Activated naive CD8-positive, alpha-beta T cell treated with anti-CD3 and anti-CD28 coated beads for 36 hours (primary cell): Measurements from ENCODE around the gene MAGI1. TPM values are rescaled to one million over a fixed set of nuclear protein-coding genes. Genes with fewer than 3 reads are reported as not detected.
"Not testable (repeated sequence)": the region's sequence is repeated elsewhere in the genome, so short reads cannot be mapped to it uniquely, and the experiment has no call there.

Source experiments
- DNase-seq: peaks from one replicate; pipeline ENCODE4 v3.0.0; 2021
- H3K27ac Mint-ChIP-seq: one replicate; pipeline ENCODE4 v1.8.0; 2022; ENCODE audit warnings: mild to moderate bottlenecking, moderate library complexity, mixed read lengths
- H3K27me3 Mint-ChIP-seq: one replicate; pipeline ENCODE4 v1.8.0; 2022; ENCODE audit warnings: mild to moderate bottlenecking, mixed read lengths
- H3K36me3 Mint-ChIP-seq: one replicate; pipeline ENCODE4 v1.8.0; 2021; ENCODE audit warnings: mild to moderate bottlenecking, mixed read lengths
- H3K4me1 Mint-ChIP-seq: one replicate; pipeline ENCODE4 v1.8.0; 2021; ENCODE audit warnings: mixed read lengths
- H3K4me3 Mint-ChIP-seq: one replicate; pipeline ENCODE4 v1.8.0; 2022; ENCODE audit warnings: mild to moderate bottlenecking, moderate library complexity, mixed read lengths
- H3K9me3 Mint-ChIP-seq: one replicate; pipeline ENCODE4 v1.8.0; 2022; ENCODE audit warnings: mixed read lengths
- total RNA-seq, 2 experiments: library from RNA; stranded (reverse); gene quantifications; one replicate each; pipeline ENCODE4 v1.2.3, GENCODE V29; 2021

Gene MAGI1
- total RNA-seq, 2 experiments from 2014 or later, result 0.12 to 0.16 TPM

DNA sequence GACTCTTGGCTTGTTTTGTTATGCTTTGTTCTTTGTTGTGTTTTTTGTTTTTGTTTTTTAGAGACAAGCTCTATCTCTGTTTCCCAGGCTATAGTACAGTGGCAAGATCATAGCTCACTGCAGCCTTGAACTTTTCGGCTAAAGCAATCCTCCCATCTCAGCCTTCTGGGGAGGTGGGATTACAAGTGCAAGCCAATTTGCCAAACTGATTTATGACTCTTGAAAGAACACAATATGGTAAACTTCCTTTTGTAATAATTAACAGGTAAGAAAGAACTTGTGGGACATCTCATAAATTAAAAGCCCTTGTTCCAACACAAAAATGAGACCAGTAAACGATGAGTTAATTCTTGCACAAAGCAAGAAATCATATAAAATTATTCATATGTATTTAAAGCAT lies 476.3 kb downstream of the MAGI1 start:
- Mint-ChIP-seq H3K4me3 (no peak overlapping the region), H3K9me3 (no peaks in the 10 kb centered on the region), H3K4me1 (no peaks in the 10 kb centered on the region), H3K27ac (no peak overlapping the region), H3K27me3 (no peaks in the 10 kb centered on the region), H3K36me3 (no peaks in the 10 kb centered on the region)
- no peak for DNase-seq

DNA sequence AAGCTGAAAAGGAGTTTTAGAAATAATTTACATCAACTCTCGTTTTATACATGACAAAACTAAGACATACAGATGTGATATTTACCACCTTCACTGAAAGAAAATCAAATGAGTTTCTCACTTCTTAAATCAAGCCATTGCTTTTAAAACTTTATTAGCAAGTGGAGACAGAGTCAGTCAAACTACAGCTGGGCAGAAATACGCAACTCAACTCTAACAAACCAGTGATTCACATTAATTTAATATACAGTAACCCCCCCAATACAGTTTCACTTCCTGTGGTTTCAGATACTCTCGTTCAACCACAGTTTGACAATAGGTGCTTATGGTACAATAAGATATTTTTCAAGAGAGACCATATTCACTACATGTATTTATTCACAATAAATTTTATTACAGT lies 477.1 kb downstream of the MAGI1 start:
- H3K4me3 Mint-ChIP-seq, result no peak overlapping the region
- no peaks in the 10 kb centered on the region for H3K9me3 Mint-ChIP-seq
- no peaks in the 10 kb centered on the region for H3K36me3 Mint-ChIP-seq
- DNase-seq, result no peak
- no peak overlapping the region for H3K27ac Mint-ChIP-seq
- H3K4me1 Mint-ChIP-seq, result no peaks in the 10 kb centered on the region
- no peaks in the 10 kb centered on the region for H3K27me3 Mint-ChIP-seq

DNA sequence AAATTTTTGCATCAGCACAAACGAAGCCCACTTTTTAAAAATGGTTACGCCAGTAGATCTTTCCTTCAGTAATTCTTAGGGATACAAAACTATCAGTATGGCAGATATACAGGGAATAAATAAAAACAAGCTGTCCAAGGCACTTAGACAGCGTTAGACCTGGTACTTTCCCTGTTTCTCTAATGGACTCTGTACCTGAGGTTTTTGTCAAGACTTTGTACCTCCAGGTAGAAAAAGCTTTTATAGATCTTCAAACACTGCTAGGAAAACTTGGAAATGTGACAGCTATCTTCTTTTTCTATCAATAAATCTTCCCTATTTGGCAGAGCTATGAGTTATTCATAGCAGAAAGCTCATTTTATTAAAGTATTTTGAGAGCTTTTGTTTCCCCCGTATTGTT lies 477.8 kb downstream of the MAGI1 start:
- Mint-ChIP-seq H3K36me3 (no peaks in the 10 kb centered on the region), H3K27me3 (no peaks in the 10 kb centered on the region), H3K27ac (no peak overlapping the region), H3K4me1 (no peaks in the 10 kb centered on the region), H3K4me3 (no peak overlapping the region), H3K9me3 (no peaks in the 10 kb centered on the region)
- no peak for DNase-seq

DNA sequence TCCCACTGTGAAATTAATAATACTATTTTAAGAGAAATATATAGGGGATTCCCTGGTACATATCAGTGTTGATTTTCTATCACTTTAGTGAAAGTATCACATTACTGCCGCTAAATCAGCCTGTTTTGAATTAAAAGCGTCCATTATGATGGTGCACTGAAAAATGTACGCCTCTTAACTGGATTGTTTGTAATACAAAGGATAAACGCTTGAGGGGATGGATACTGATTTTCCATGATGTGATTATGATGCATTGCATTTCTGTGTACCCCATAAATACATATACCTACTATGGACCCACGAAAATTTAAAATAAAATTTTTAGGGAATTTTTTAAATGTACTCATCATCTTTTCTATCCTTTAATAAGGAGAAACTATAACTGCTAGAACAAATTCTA lies 478.6 kb downstream of the MAGI1 start:
- Mint-ChIP-seq H3K27ac (no peak overlapping the region), H3K4me1 (no peaks in the 10 kb centered on the region), H3K9me3 (peaks cover 1% of the 10 kb centered on the region), H3K27me3 (no peaks in the 10 kb centered on the region), H3K4me3 (no peak overlapping the region), H3K36me3 (no peaks in the 10 kb centered on the region)
- no peak for DNase-seq

DNA sequence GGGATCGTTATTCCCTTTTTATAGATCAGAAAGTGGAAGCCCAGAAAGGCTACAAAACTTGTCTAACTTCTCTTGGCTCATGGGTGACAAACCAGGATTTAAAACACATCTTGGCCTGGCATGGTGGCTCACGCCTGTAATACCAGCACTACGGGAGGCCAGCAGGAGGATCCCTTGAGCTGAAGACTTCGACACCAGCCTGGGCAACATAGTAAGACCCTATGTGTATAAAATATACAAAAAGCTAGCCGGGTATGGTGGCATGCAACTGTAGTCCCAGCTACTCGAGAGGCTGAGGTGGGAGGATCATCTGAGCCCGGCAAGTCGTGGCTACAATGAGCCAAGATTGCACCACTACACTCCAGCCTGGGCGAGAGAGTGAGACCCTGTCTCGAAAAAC lies 479.1 kb downstream of the MAGI1 start:
- Mint-ChIP-seq H3K27ac (no peak overlapping the region), H3K4me1 (no peaks in the 10 kb centered on the region), H3K36me3 (no peaks in the 10 kb centered on the region), H3K9me3 (peaks cover 1% of the 10 kb centered on the region), H3K27me3 (no peaks in the 10 kb centered on the region), H3K4me3 (no peak overlapping the region)
- no peak for DNase-seq

DNA sequence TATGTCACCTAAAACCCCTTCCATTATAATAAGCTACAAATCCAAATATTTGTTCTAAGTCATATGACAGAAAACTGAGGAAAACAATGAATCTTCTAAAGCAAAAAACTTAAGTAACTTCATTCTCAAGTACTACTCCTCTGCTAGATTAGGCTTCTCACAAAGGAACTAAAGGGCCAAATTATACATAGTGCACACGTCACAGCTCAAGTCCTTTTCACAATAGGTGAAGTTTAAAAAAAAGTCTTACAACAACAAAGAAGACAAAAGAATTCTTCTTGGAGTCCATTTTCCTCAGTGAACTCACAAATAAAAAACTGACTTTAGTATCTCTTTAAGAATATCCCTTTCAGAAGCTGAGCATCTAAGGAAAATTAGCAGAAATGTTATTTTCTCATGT lies 479.9 kb downstream of the MAGI1 start:
- no peak overlapping the region for H3K4me3 Mint-ChIP-seq
- H3K36me3 Mint-ChIP-seq, result no peaks in the 10 kb centered on the region
- no peak for DNase-seq
- H3K9me3 Mint-ChIP-seq, result peaks cover 1% of the 10 kb centered on the region
- no peak overlapping the region for H3K27ac Mint-ChIP-seq
- H3K4me1 Mint-ChIP-seq, result no peaks in the 10 kb centered on the region
- H3K27me3 Mint-ChIP-seq, result no peaks in the 10 kb centered on the region

DNA sequence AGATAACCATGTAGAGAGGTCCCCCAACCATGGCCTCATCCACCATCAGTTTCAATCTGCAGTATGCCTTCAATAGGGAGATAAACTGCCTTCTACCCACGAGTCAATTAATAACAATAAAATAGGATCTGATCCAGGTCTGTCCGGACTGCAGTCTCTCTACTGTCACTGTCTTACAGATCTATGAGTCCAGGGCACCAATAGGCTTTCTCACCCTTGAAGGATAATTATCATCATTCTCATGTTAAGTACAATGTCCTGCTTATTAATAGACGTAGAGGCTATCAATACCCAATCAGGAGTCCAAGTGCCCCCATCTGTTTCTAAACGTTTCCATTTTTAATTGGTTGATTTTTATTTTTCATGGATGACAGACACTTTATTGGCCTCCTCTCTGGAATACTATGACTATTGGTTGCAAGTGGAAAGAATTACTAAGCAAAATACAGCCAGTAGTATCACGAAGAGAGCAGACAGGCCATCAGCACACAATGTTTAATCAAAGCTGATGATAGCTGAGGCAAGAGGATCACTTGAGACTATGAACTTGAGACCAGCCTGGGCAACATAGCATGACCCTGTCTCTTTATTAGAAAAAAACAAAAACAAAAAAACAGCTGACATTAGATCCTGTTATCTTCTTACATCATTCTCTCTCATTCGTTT lies 480.7 kb downstream of the MAGI1 start:
- H3K27me3 Mint-ChIP-seq, result no peaks in the 10 kb centered on the region
- no peak for DNase-seq
- H3K4me1 Mint-ChIP-seq, result no peaks in the 10 kb centered on the region
- no peak overlapping the region for H3K4me3 Mint-ChIP-seq
- no peak overlapping the region for H3K27ac Mint-ChIP-seq
- no peaks in the 10 kb centered on the region for H3K36me3 Mint-ChIP-seq
- H3K9me3 Mint-ChIP-seq, result peaks cover 1% of the 10 kb centered on the region

DNA sequence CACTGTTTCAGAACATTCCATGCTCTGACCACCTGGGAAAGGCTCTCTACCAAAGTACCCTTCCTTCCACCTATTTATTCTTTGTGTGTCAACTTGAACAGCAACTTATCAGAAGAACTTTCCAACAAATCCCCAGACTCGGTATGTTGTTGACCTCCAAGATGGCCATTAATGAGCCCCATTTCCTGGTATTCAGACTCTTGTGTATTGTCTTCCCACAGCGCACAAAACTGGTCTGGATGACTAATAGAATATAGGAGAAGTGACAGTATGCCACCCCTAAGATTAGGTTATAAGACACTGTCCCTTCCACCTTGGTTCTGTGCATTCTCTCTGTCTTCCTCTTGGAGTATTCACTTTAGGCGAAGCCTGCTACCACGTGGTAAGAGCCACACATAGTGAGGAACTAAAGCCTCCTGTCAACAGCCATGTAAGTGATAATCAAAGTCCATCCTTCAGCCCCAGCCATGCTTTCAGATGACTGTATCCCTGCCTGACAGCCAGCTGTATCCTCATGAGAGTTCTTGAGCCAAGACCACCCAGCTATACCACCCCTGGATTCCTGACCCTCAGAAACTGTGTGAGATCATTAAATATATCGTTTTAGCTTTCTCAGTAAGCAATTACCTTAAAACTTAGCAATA lies 481.7 kb downstream of the MAGI1 start:
- no peak overlapping the region for H3K27ac Mint-ChIP-seq
- no peak overlapping the region for H3K4me3 Mint-ChIP-seq
- H3K9me3 Mint-ChIP-seq, result peaks cover 1% of the 10 kb centered on the region

DNA sequence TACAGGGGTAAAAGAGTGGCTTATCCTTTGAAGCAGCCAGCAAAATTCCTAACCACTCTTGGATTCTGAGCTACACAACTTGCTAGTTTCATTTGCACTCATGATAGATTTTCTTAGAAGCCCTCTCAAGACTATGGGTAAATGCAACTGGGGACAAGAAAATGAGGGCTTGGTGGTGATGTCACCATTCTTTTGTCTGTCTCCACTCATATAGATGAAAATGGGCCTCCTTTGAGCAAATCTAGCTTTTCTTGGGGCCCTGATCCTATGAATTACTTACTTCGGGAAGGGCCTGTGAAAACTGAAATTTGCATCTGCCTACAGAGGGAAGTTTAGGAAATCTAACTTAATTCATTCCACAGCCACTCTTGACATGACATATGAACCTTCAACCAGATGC lies 486.3 kb downstream of the MAGI1 start:
- Mint-ChIP-seq H3K4me1 (no peaks in the 10 kb centered on the region), H3K27me3 (peaks cover 14% of the 10 kb centered on the region), H3K4me3 (no peak overlapping the region), H3K27ac (no peak overlapping the region), H3K36me3 (no peaks in the 10 kb centered on the region), H3K9me3 (peaks cover 1% of the 10 kb centered on the region)
- no peak for DNase-seq

More for the DNA sequence above, 481.7 kb downstream of the MAGI1 start:
- no peaks in the 10 kb centered on the region for H3K36me3 Mint-ChIP-seq
- no peaks in the 10 kb centered on the region for H3K4me1 Mint-ChIP-seq
- DNase-seq, result no peak
- H3K27me3 Mint-ChIP-seq, result no peaks in the 10 kb centered on the region

DNA sequence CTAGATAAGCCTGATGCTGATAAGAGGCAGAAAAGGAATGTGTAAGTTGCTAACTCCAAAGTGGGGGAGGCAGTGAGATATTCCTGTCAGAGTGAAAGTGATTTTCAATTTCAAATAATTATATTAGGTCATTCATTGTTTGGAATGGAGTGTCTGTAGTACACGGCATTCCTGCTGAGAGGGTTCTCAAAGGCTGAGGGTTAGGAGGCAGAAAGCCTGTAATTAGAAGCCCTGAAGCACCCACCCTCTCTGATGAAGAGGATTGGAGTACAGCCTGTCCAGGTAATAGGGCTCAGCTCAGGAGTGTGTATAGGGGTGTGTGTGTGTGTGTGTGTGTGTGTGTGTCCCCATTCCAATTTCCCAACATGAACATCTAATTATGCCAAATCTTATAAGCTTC lies 486.8 kb downstream of the MAGI1 start:
- Mint-ChIP-seq H3K27ac (no peak overlapping the region), H3K36me3 (no peaks in the 10 kb centered on the region), H3K27me3 (peaks cover 14% of the 10 kb centered on the region)

DNA sequence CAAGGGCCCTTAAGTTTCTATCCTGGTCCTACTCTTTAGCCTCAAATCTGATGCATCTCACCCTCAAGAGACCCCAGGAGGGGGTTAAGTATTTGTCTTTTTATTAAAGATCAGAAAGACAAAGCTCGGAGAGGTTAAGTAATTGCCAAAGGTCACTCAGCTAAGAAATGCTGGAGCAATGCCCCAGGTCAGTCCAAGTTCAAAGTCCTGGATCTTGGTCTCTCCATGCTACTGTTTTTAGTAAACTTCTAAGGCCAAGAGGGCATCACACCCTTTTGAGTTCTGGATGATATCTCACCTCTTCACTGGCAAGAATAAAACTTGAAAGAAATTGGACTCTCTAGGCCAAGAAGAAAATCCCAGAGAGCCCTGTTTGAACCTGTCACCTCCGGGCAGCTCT lies 488.6 kb downstream of the MAGI1 start:
- H3K36me3 Mint-ChIP-seq, result no peaks in the 10 kb centered on the region
- peaks cover 14% of the 10 kb centered on the region for H3K27me3 Mint-ChIP-seq
- no peak overlapping the region for H3K27ac Mint-ChIP-seq
- DNase-seq, result no peak
- no peaks in the 10 kb centered on the region for H3K4me1 Mint-ChIP-seq
- no peaks in the 10 kb centered on the region for H3K9me3 Mint-ChIP-seq
- H3K4me3 Mint-ChIP-seq, result no peak overlapping the region

More for the DNA sequence above, 486.8 kb downstream of the MAGI1 start:
- Mint-ChIP-seq H3K4me3 (no peak overlapping the region), H3K4me1 (no peaks in the 10 kb centered on the region), H3K9me3 (peaks cover 1% of the 10 kb centered on the region)
- no peak for DNase-seq

DNA sequence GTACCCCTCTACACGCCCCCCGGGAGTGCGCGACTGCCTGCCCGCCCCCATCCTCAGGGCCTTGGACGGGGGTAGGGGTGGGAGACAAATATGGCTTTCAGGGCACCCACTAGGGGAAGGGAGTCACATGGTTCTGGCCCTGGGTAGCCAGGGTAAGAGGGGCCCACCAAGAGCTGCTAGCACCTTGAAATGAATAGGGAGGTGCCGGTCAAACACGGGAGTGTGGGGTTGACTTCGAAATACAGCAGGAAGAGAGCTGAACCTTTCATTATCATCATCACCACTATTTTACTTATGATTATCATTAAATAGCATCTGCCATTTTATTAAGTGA lies 489.1 kb downstream of the MAGI1 start:
- Mint-ChIP-seq H3K4me1 (no peaks in the 10 kb centered on the region), H3K4me3 (no peak overlapping the region), H3K9me3 (no peaks in the 10 kb centered on the region), H3K36me3 (no peaks in the 10 kb centered on the region), H3K27me3 (peaks cover 14% of the 10 kb centered on the region), H3K27ac (no peak overlapping the region)
- no peak for DNase-seq

DNA sequence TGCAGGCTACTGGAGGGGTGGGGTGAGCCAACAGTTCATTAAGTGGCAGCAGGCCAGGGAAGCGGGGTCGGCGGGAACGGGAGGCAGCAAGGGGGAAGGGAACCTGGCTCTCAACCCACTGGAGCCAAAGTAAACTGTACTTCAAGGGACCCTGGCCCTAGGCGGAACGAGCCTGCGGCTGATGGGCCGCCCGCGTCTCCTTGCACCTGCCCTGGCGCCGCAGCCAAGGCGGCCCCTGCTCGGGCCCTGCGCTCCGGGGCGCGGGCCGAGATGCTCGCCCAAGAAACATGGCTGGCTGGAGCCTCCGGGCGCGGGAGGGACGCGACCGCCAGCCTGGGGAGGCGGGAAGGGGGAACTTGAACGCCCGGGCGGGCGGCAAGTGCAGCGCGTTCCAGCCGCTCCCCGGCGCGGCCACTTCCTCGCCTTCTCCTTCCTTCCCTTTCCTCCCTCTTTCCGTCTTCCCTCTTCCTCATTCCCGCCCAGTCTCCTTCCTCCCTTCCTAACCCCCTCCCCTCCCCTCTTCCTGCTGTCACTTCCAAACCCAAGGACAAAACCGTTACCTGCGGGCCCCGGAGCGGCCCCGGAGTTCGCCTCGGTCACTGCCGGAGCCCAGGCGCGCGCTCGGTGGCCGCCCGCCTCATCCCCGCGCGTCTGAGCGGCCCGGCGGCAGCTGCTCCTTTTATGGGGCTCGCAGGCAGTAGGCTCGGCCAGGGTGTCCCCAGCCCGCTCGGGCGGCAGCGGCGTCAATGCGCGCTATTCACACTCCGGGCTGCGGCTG lies 489.7 kb downstream of the MAGI1 start:
- DNase-seq, result no peak
- H3K9me3 Mint-ChIP-seq, result no peaks in the 10 kb centered on the region
- peaks cover 14% of the 10 kb centered on the region for H3K27me3 Mint-ChIP-seq
- no peaks in the 10 kb centered on the region for H3K4me1 Mint-ChIP-seq
- no peak overlapping the region for H3K27ac Mint-ChIP-seq
- no peaks in the 10 kb centered on the region for H3K36me3 Mint-ChIP-seq
- H3K4me3 Mint-ChIP-seq, result no peak overlapping the region

DNA sequence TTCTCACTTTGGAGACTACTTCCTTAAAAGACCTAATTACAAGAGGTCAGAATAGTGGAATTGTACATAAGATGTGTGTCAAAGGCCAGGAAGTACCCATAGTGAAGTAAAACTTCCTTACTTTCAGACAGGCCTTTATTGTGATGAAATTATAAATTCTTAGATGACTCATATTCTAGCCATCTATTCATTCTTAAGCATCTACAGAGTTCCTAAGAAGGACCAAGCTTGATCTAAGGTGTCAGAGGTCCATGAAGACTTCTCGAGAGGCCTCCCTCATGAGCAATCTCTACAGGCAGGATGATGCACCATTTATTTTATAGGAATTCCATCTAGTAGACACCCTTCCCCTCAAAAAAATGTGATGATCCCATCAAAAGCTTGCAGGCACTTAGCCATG lies 493.3 kb downstream of the MAGI1 start:
- Mint-ChIP-seq H3K27me3 (peaks cover 13% of the 10 kb centered on the region), H3K9me3 (peaks cover 10% of the 10 kb centered on the region), H3K36me3 (no peaks in the 10 kb centered on the region), H3K27ac (no peak overlapping the region), H3K4me1 (no peaks in the 10 kb centered on the region), H3K4me3 (no peak overlapping the region)
- no peak for DNase-seq

DNA sequence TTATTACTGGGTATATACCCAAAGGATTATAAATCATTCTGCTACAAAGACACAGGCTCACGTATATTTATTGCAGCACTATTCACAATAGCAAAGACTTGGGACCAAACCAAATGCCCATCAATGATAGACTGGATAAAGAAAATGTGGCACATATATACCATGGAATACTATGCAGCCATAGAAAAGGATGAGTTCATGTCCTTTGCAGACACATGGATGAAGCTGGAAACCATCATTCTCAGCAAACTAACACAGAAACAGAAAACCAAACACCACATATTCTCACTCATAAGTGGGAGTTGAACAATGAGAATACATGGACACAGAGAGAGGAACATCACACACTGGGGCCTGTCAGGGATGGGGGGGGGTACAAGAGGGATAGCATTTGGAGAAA lies 495.3 kb downstream of the MAGI1 start:
- not testable (repeated sequence) for H3K4me3 Mint-ChIP-seq, H3K9me3 Mint-ChIP-seq, H3K27me3 Mint-ChIP-seq, DNase-seq, H3K27ac Mint-ChIP-seq, H3K4me1 Mint-ChIP-seq, H3K36me3 Mint-ChIP-seq

DNA sequence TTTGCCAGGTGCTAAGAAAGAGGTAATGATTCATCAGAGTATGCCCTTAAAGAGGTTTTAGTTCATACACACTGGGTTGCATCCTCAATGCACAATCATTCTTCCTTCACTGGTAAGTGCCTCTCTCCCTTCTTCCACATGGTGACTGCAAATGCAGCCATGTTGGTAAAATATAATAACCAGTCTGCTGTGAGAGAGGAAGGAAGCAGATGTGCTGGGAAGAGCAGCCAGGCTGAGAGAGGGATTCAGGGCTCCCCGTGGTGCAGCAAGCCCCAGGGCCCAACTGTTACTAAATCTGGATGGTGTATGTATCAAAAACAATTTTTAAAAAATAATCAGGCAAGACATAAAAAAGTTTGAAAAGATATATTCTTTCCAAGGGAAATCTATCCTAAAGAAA lies 498.1 kb downstream of the MAGI1 start:
- no peaks in the 10 kb centered on the region for H3K27me3 Mint-ChIP-seq
- no peak overlapping the region for H3K4me3 Mint-ChIP-seq
- H3K4me1 Mint-ChIP-seq, result no peaks in the 10 kb centered on the region
- H3K27ac Mint-ChIP-seq, result no peak overlapping the region
- peaks cover 10% of the 10 kb centered on the region for H3K9me3 Mint-ChIP-seq
- DNase-seq, result no peak
- H3K36me3 Mint-ChIP-seq, result no peaks in the 10 kb centered on the region
